HepG2 (cell line): ENCODE measurements around the gene EIF1. TPM values are rescaled to one million over a fixed set of nuclear protein-coding genes. Genes with fewer than 3 reads are reported as not detected.
A peak's percentile ranks its signal among the peaks of the same experiment; 100 is the strongest.

Experiments used
- ATAC-seq: fragments of 200-7000 bp; cut with Tn5 transposase; 3 replicates; pipeline ENCODE4 v1.9.1; 2020; ENCODE audit warnings: mild to moderate bottlenecking, moderate library complexity
- BruUV-seq: library from RNA; stranded (reverse); fragments of 400-500 nt; replicated peaks from 2 replicates; lab custom pipeline; 2021; lab: Mats Ljungman, UMichigan
- CTCF ChIA-PET: fragments of 300-600 bp; formaldehyde crosslinking; extraction: SDS; loops from one replicate; lab custom pipeline; 2021; ENCODE audit warnings: low total read pairs, inconsistent platforms, low intra/inter-chr PET ratio; lab: Yijun Ruan, JAX
- POLR2A ChIA-PET: fragments of 350-600 bp; sonication (Branson Sonifier 250); formaldehyde crosslinking; loops from one replicate; lab custom pipeline; 2020; ENCODE audit warnings: antibody characterized with exemption, inconsistent platforms; lab: Yijun Ruan, JAX
- DNase-seq: peaks from one replicate; pipeline ENCODE4 v3.0.0-alpha.2; 2015; ENCODE audit warnings: low spot score
- FAIRE-seq: peaks from 3 replicates; lab custom pipeline; 2011; peaks lifted over from hg19 to GRCh38; lab: Jason Lieb, UNC
- H2AFZ ChIP-seq: one replicate; pipeline ENCODE4 v1.6.1; 2011; ENCODE audit warnings: low read length, inconsistent platforms
- H3K27ac ChIP-seq: fragments of 300-600 bp; 3 replicates; pipeline ENCODE4 v1.8.0; 2011; ENCODE audit warnings: mixed run types, mild to moderate bottlenecking, mixed read lengths, low read length, inconsistent platforms; ENCODE audit not compliant: insufficient read depth; ENCODE audit errors: extremely low read length
- H3K27me3 ChIP-seq, 2 experiments: fragments of 200-600 bp in 1 of 2; 2 replicates in 1 of 2; 3 replicates in 1 of 2; pipeline versions ENCODE4 v1.6.0 to v1.8.0; 2011; ENCODE audit warnings: low read length in 2 of 2, mild to moderate bottlenecking in 2 of 2, moderate library complexity in 2 of 2, inconsistent platforms in 1 of 2; ENCODE audit not compliant: insufficient read depth in 2 of 2, control insufficient read depth in 1 of 2
- H3K36me3 ChIP-seq, 2 experiments: fragments of 200-600 bp in 1 of 2; replicated peaks in 1 of 2; 2 replicates in 1 of 2; 3 replicates in 1 of 2; pipeline versions ENCODE4 v1.5.1 to v1.8.0; 2011; ENCODE audit warnings: low read length in 2 of 2, inconsistent platforms in 1 of 2; ENCODE audit not compliant: insufficient read depth in 2 of 2, control insufficient read depth in 1 of 2
- H3K4me1 ChIP-seq: 2 replicates; pipeline ENCODE4 v1.5.1; 2012; ENCODE audit warnings: low read length, inconsistent platforms; ENCODE audit not compliant: insufficient read depth
- H3K4me2 ChIP-seq: 2 replicates; pipeline ENCODE4 v1.6.0; 2011; ENCODE audit warnings: low read depth, low read length, inconsistent platforms
- H3K4me3 ChIP-seq, 3 experiments: fragments of 200-600 bp in 1 of 3; sonication (generic), shearing (Covaris generic) in 1 of 3; replicated peaks in 1 of 3; 2 replicates each; pipeline ENCODE4 v1.5.1; 2011 to 2016; ENCODE audit warnings: low read length in 3 of 3, inconsistent platforms in 2 of 3, low read depth in 2 of 3, mild to moderate bottlenecking in 2 of 3, control low read depth in 1 of 3, mixed read lengths in 1 of 3; ENCODE audit not compliant: insufficient read depth in 1 of 3
- H3K79me2 ChIP-seq: one replicate; pipeline ENCODE4 v1.6.1; 2011; ENCODE audit warnings: low read length, inconsistent platforms; ENCODE audit not compliant: insufficient read depth
- H3K9ac ChIP-seq: 2 replicates; pipeline ENCODE4 v1.6.0; 2011; ENCODE audit warnings: mild to moderate bottlenecking, low read depth, low read length, inconsistent platforms; ENCODE audit not compliant: insufficient read depth
- H3K9me3 ChIP-seq: 2 replicates; pipeline ENCODE4 v1.5.1; 2012; ENCODE audit warnings: mild to moderate bottlenecking, low read length
- H4K20me1 ChIP-seq: 2 replicates; pipeline ENCODE4 v1.6.0; 2011; ENCODE audit warnings: inconsistent platforms, mild to moderate bottlenecking, low read length, moderate library complexity; ENCODE audit not compliant: insufficient read depth
- ELF1 ChIP-seq: sonication (generic); formaldehyde crosslinking; IDR thresholded peaks from 2 replicates; pipeline ENCODE4 v1.4.0; 2020; ENCODE audit warnings: missing genetic modification reagents
- FOXO4 ChIP-seq: sonication (generic); formaldehyde crosslinking; conservative IDR thresholded peaks from 2 replicates; pipeline ENCODE4 v1.8.1; 2023; ENCODE audit warnings: missing genetic modification reagents
- HNRNPUL1 ChIP-seq: fragments of 200-400 bp; formaldehyde crosslinking; IDR thresholded peaks from 2 replicates; pipeline ENCODE4 v1.6.1; 2017; ENCODE audit warnings: low read depth, mild to moderate bottlenecking, low read length, moderate library complexity
- RBFOX2 ChIP-seq: fragments of 200-400 bp; formaldehyde crosslinking; IDR thresholded peaks from 2 replicates; pipeline ENCODE4 v1.6.1; 2017; ENCODE audit warnings: low read depth, mild to moderate bottlenecking, low read length
- RBM22 ChIP-seq: fragments of 200-400 bp; formaldehyde crosslinking; optimal IDR thresholded peaks from 2 replicates; pipeline ENCODE3; 2017; ENCODE audit warnings: mild to moderate bottlenecking, low read length, moderate library complexity
- REPIN1 ChIP-seq: sonication (generic); formaldehyde crosslinking; IDR thresholded peaks from 2 replicates; pipeline ENCODE4 v1.8.0; 2022; ENCODE audit warnings: missing genetic modification reagents, low read depth, mild to moderate bottlenecking, borderline replicate concordance
- SOX5 ChIP-seq: IDR thresholded peaks from 2 replicates; pipeline ENCODE4 v1.6.1; 2016; ENCODE audit warnings: borderline replicate concordance
- TOE1 ChIP-seq: sonication (generic); formaldehyde crosslinking; IDR thresholded peaks from 2 replicates; pipeline ENCODE4 v1.4.0; 2020; ENCODE audit warnings: mild to moderate bottlenecking, missing genetic modification reagents
- ZNF121 ChIP-seq: sonication (generic); formaldehyde crosslinking; IDR thresholded peaks from 2 replicates; pipeline ENCODE4 v1.5.0; 2020; ENCODE audit warnings: mild to moderate bottlenecking, missing genetic modification reagents
- ZNF205 ChIP-seq: IDR thresholded peaks from 2 replicates; pipeline ENCODE4 v1.6.1; 2018; ENCODE audit warnings: missing biosample characterization, missing genetic modification reagents
- ZNF282 ChIP-seq: fragments of 450-650 bp; IDR thresholded peaks from 2 replicates; pipeline ENCODE4 v1.6.1; 2018; ENCODE audit not compliant: partially characterized antibody
- ZNF3 ChIP-seq: IDR thresholded peaks from 2 replicates; pipeline ENCODE4 v1.7.0; 2017; ENCODE audit warnings: inconsistent platforms
- ZNF567 ChIP-seq: sonication (generic); formaldehyde crosslinking; IDR thresholded peaks from 2 replicates; pipeline ENCODE4 v1.8.1; 2023; ENCODE audit warnings: mild to moderate bottlenecking, missing genetic modification reagents, borderline replicate concordance
- WGBS: methylation state at CpG from one replicate; pipeline ENCODE4 v1.1.6; 2017; ENCODE audit warnings: low lambda C conversion rate; 5-methylcytosine and 5-hydroxymethylcytosine counted together
- in situ Hi-C: cut with HindIII; loops from 2 replicates; pipeline ENCODE4 v1.10.0; 2017; ENCODE audit warnings: low pct_unique_long_range_greater_than_20kb; ENCODE audit not compliant: extremely low pct_ligation_motif_present
- intact Hi-C: fragments of 100-400 bp; cut with micrococcal nuclease; formaldehyde crosslinking; loops from one replicate; pipeline ENCODE4 v1.10.0; 2022; ENCODE audit not compliant: unreplicated experiment
- polyA plus RNA-seq, 8 experiments: library from polyadenylated mRNA; depleted of rRNA in 3 of 8; stranded (reverse) in 7 of 8; unstranded in 1 of 8; fragments of >200 nt; fragmentation: Illumina TruSeq in 4 of 8; extraction: Trizol in 4 of 8; gene quantifications; 2 replicates each; pipeline versions ENCODE4 v1.2.1 to v1.2.3, GENCODE V29; 2011 to 2016; ENCODE audit warnings: low read depth in 4 of 8, missing spikeins in 1 of 8, mixed read lengths in 1 of 8; ENCODE audit not compliant: insufficient read depth in 1 of 8
- total RNA-seq, 5 experiments: library from RNA; depleted of rRNA; stranded (reverse); fragments of >200 nt; fragmentation: Illumina TruSeq; extraction: Trizol; gene quantifications; 2 replicates each; pipeline ENCODE4 v1.2.3, GENCODE V29; 2016; ENCODE audit warnings: low read depth in 1 of 5

The EIF1 gene
- total and polyA plus RNA-seq, 2 of the 13 experiments (the other 11 are each of a cell fraction or from before 2014, with no cell fraction given) = 147 to 517 TPM

DNA sequence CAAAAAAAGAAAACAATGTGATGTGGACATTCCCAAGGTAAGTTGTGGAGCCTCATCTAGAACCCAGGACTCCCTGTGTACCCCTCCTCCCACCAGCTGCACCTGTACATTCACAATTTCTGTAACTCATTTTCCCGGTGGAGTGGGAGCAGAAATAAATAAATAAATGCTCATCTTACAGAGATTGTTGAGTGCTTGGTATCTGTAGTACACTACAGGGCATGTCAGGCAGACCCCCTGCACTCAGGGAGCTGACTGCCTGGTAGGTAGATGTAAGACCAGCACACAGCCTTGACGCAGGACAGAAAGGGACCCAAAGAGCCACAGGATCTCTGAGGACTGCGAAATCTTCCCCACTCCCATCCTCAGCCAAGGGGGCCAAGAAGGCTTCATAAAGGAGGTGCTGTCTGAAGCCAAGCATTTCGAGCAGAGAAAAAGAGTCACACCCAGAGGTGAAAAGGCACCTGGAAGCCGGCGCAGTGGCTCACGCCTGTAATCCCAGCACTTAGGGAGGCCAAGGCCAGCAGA lies 6.5 kb downstream of the EIF1 start:
- TF ChIP-seq ZNF121 (CRISPR knock-in tag) (peak; percentile 67; the same call in 1 of the 2 replicates), RBM22 (peak; percentile 26), ZNF3 (CRISPR knock-in tag) (peak; percentile 92), ZNF567 (CRISPR knock-in tag) (no peak)
- no peak for FAIRE-seq
- Histone ChIP-seq H2AFZ (no peak overlapping the region), H3K4me1 (peaks cover 11% of the 10 kb centered on the region), H3K79me2 (peaks cover 9% of the 10 kb centered on the region), H4K20me1 (peaks cover 30% of the 10 kb centered on the region), H3K4me2 (no peak overlapping the region), H3K27ac (no peak overlapping the region), H3K4me3 (no peak overlapping the region), H3K27me3 (no peaks in the 10 kb centered on the region), H3K36me3 (peaks cover 19 to 38% of the 10 kb centered on the region in 2 experiments), H3K9ac (no peak overlapping the region), H3K9me3 (no peaks in the 10 kb centered on the region)
- DNase-seq = no peak
- intact Hi-C loops (no loop called here), in situ Hi-C loops (no loop called here)
- WGBS = 95% methylated on average over 7 of the region's 7 CpGs
- BruUV-seq = no TSS peak
- POLR2A ChIA-PET = interaction anchor here (0.8 kb wide), 1 partner anchor 13 kb away, joined by 3 read pairs; no protein-coding TSS in a partner anchor
- CTCF ChIA-PET = interaction anchor here (1.3 kb wide), 1 partner anchor 43 kb away, joined by 4 read pairs; no protein-coding TSS in a partner anchor
- peak; percentile 51 for ATAC-seq

DNA sequence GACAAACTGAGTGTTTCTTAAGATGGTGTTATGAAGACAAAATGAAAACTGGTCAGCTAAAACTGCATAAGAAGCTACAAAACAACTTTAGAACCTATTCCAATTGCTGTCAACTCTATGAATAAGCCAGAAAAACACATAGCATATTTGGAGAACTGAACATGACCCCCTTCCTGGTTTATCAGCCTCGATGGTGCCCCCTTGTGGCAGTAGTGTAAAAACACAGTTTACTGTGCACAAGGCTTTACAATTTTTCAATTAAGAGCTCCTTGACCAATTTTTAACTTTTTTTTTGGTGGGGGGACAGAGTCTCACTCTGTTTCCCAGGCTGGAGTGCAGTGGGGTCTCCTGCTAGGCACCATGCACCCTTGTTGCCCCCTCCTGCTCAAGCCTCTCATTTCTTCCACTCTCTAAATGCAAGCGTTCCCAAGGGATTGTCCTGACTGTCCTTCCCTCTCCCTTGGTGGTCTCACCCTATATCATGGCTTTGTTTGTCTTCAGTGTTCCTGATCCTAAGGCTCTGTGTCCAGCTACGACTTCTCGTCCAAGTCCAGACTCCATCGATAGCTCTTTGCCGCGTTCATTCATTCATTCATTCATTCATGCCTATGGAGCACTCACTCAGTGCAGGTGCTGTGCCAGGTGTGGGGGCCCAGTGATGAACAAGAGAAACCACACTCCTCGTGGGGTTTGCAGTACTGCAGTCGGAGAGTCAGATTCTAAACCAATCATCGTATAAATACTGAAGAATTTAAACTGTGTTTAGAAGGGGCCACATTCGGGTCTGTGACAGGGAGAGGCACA lies 7.5 kb downstream of the EIF1 start:
- Histone ChIP-seq H3K4me3 (no peak overlapping the region), H3K9ac (no peak overlapping the region), H3K27ac (no peak overlapping the region), H3K79me2 (peaks cover under 1% of the 10 kb centered on the region), H3K4me2 (no peak overlapping the region), H4K20me1 (peaks cover 20% of the 10 kb centered on the region), H3K9me3 (no peaks in the 10 kb centered on the region), H3K4me1 (peaks cover 1% of the 10 kb centered on the region), H2AFZ (no peak overlapping the region), H3K27me3 (no peaks in the 10 kb centered on the region), H3K36me3 (peaks cover 13 to 28% of the 10 kb centered on the region in 2 experiments)
- DNase-seq (peak; percentile 84), ATAC-seq (peak; percentile 23), FAIRE-seq (peak; percentile 93)
- CTCF ChIA-PET = interaction anchor here (1.3 kb wide), 1 partner anchor 42 kb away, joined by 4 read pairs; no protein-coding TSS in a partner anchor
- intact Hi-C loops = no loop called here
- POLR2A ChIA-PET = interaction anchor here (0.9 to 1.0 kb wide), 3 partner anchors 9 to 90 kb away, joined by 4 to 7 read pairs (median 6); partner anchors contain the start of gene JUP
- in situ Hi-C loops = no loop called here
- WGBS = 48% methylated on average over 11 of the region's 11 CpGs
- no TSS peak for BruUV-seq
- TF ChIP-seq TOE1 (CRISPR knock-in tag) (no peak), ELF1 (peak; percentile 57; the same call in 1 of the 2 replicates), ZNF205 (CRISPR knock-in tag) (no peak), REPIN1 (CRISPR knock-in tag) (no peak), SOX5 (no peak), FOXO4 (CRISPR knock-in tag) (no peak), RBFOX2 (no peak), HNRNPUL1 (no peak), ZNF282 (no peak)
